GM18511 (cell line): ENCODE measurements around the gene CDCA7.
A peak's percentile ranks its signal among the peaks of the same experiment; 100 is the strongest.
"Not testable (repeated sequence)": the region's sequence is repeated elsewhere in the genome, so short reads cannot be mapped to it uniquely, and the experiment has no call there.

Experiments used
- ATAC-seq: cut with Tn5 transposase; IDR thresholded peaks from one replicate; pipeline ENCODE4 v1.9.1; 2021; ENCODE audit warnings: mild to moderate bottlenecking, moderate library complexity; ENCODE audit not compliant: unreplicated experiment

Gene CDCA7

GRCh38 chr2:173354582-173355131 lies at the start of gene CDCA7:
Gene CDCA7, plus strand, starts transcription at chr2:173354872. Its CDS starts 92 bp downstream, at chr2:173354964.
- peak; percentile 61 for ATAC-seq

GRCh38 chr2:173305303-173305702 lies 49.4 kb upstream of the CDCA7 start:
- ATAC-seq, result no peak

GRCh38 chr2:173307293-173307692 lies 47.4 kb upstream of the CDCA7 start:
- peak; percentile 86 for ATAC-seq

GRCh38 chr2:173309370-173309769 lies 45.3 kb upstream of the CDCA7 start:
- not testable (repeated sequence) for ATAC-seq

- no peak for ATAC-seq
Measured at GRCh38 chr2:173311844-173312606, 42.6 kb upstream of the CDCA7 start.

GRCh38 chr2:173323371-173323770 lies 31.3 kb upstream of the CDCA7 start:
- no peak for ATAC-seq

GRCh38 chr2:173326806-173327205 lies 27.9 kb upstream of the CDCA7 start:
- ATAC-seq, result no peak

GRCh38 chr2:173327421-173327820 lies 27.3 kb upstream of the CDCA7 start:
- ATAC-seq, result no peak

GRCh38 chr2:173333003-173333402 lies 21.7 kb upstream of the CDCA7 start:
- ATAC-seq, result not testable (repeated sequence)

- no peak for ATAC-seq
Measured at GRCh38 chr2:173339807-173340206, 14.9 kb upstream of the CDCA7 start.

- ATAC-seq, result no peak
Measured at GRCh38 chr2:173343921-173344320, 10.8 kb upstream of the CDCA7 start.

GRCh38 chr2:173346035-173346434 lies 8.6 kb upstream of the CDCA7 start:
- no peak for ATAC-seq

- no peak for ATAC-seq
Measured at GRCh38 chr2:173347305-173348168, 7.1 kb upstream of the CDCA7 start.

- no peak for ATAC-seq
Measured at GRCh38 chr2:173349287-173349686, 5.4 kb upstream of the CDCA7 start.

- ATAC-seq, result no peak
Measured at GRCh38 chr2:173350383-173350782, 4.3 kb upstream of the CDCA7 start.

GRCh38 chr2:173351879-173352278 lies 2.8 kb upstream of the CDCA7 start:
- ATAC-seq, result no peak

GRCh38 chr2:173353556-173353955 lies 1.1 kb upstream of the CDCA7 start:
- ATAC-seq, result no peak

- ATAC-seq, result peak; percentile 73
Measured at GRCh38 chr2:173354073-173354581, 545 bp upstream of the CDCA7 start.

GRCh38 chr2:173355132-173355865 lies 627 bp downstream of the CDCA7 start:
- peak; percentile 44 for ATAC-seq

- peak; percentile 8 for ATAC-seq
Measured at GRCh38 chr2:173355866-173356508, 1.3 kb downstream of the CDCA7 start.
